ENCODE data around the gene CADPS2. TPM values are rescaled to one million over a fixed set of nuclear protein-coding genes. Genes with fewer than 3 reads are reported as not detected.

Gene CADPS2
- total and polyA plus RNA-seq, 2 donors (not counting 1 experiment from before 2014, with no cell fraction given), result not detected

DNA sequence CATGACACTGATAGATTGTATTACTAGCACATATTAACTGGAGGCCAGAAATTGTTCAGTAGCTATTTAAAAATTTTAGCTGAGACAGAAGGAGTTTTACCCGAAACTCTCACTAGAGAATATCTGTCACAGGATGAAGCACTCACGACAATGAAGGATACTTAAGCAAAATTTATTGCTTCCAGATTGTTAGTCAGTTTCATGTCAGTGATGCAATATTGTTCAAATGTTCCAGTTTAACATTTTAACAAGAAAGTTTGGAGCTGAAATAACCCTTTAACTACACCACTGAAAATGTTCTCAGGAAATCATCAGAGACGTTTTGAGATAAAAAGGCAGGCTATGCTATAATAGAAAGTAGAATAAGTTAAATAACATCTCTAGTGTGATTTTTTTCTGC lies 15.0 kb upstream of the CADPS2 start:
- Mint-ChIP-seq H3K4me3 (no peak overlapping the region), H3K9me3 (ENCODE audit: insufficient read depth) (no peaks in the 10 kb centered on the region), H3K27ac (no peak overlapping the region), H3K27me3 (no peaks in the 10 kb centered on the region), H3K4me1 (no peaks in the 10 kb centered on the region)
- ChIA-PET POLR2A (no interaction called here), CTCF (no interaction called here)
- Histone ChIP-seq H3K4me3 (ENCODE audit: control extremely low read depth in 1 of 5, extremely low read depth in 1 of 5, insufficient read depth in 1 of 5, low read depth in 2 of 5, low read length in 4 of 5) (no peak overlapping the region), H3K79me2 (ENCODE audit: control insufficient read depth, insufficient read depth, low read length) (no peaks in the 10 kb centered on the region), H3K27ac (ENCODE audit: low read length in 2 of 2) (no peak overlapping the region), H4K20me1 (ENCODE audit: control insufficient read depth, insufficient read depth, low read length, poor library complexity, severe bottlenecking) (no peaks in the 10 kb centered on the region), H3K9ac (ENCODE audit: low read length) (no peak overlapping the region), H2AFZ (ENCODE audit: insufficient read depth, low read depth, low read length, poor library complexity, severe bottlenecking) (no peak overlapping the region), H3K9me3 (ENCODE audit: control extremely low read depth in 1 of 3, control insufficient read depth in 2 of 3, insufficient read depth in 1 of 3, low read length in 2 of 3) (no peaks in the 10 kb centered on the region), H3K4me2 (replicated peaks; ENCODE audit: low read depth, low read length, poor library complexity, severe bottlenecking) (no peak overlapping the region), H3K36me3 (replicated peaks in 1 of 2; ENCODE audit: control extremely low read depth in 1 of 2, control insufficient read depth in 1 of 2, extremely low read depth in 1 of 2, insufficient read depth in 2 of 2, low read length in 1 of 2) (no peaks in the 10 kb centered on the region), H3K4me1 (ENCODE audit: control insufficient read depth in 2 of 2, insufficient read depth in 2 of 2, low read length in 2 of 2) (no peaks in the 10 kb centered on the region), H3K27me3 (replicated peaks in 1 of 4; ENCODE audit: control extremely low read depth in 1 of 4, control insufficient read depth in 3 of 4, insufficient read depth in 4 of 4, low read length in 3 of 4) (no peaks in the 10 kb centered on the region)
- ATAC-seq (ENCODE audit: low read depth) (no peak), DNase-seq (no peak)
- TF ChIP-seq EZH2 (IDR thresholded peaks at IDR 0.05; ENCODE audit: borderline replicate concordance, insufficient read depth, low read depth, low read length, poor library complexity, severe bottlenecking) (no peak), CTCF (IDR thresholded peaks at IDR 0.05) (no peak)
- intact Hi-C loops (cut with micrococcal nuclease), result no loop called here
- no CpG with 5 or more reads among the region's 3 CpGs for WGBS (ENCODE audit: insufficient coverage)

GRCh38 chr7:122896509-122896908 lies 10.2 kb upstream of the CADPS2 start:
- Histone ChIP-seq H3K79me2 (ENCODE audit: control insufficient read depth, insufficient read depth, low read length) (no peaks in the 10 kb centered on the region), H3K27ac (ENCODE audit: low read length in 2 of 2) (no peak overlapping the region), H3K4me1 (ENCODE audit: control insufficient read depth in 2 of 2, insufficient read depth in 2 of 2, low read length in 2 of 2) (no peaks in the 10 kb centered on the region), H2AFZ (ENCODE audit: insufficient read depth, low read depth, low read length, poor library complexity, severe bottlenecking) (no peak overlapping the region), H3K36me3 (replicated peaks in 1 of 2; ENCODE audit: control extremely low read depth in 1 of 2, control insufficient read depth in 1 of 2, extremely low read depth in 1 of 2, insufficient read depth in 2 of 2, low read length in 1 of 2) (no peaks in the 10 kb centered on the region), H3K9ac (ENCODE audit: low read length) (no peak overlapping the region), H3K4me2 (replicated peaks; ENCODE audit: low read depth, low read length, poor library complexity, severe bottlenecking) (no peak overlapping the region), H3K27me3 (replicated peaks in 1 of 4; ENCODE audit: control extremely low read depth in 1 of 4, control insufficient read depth in 3 of 4, insufficient read depth in 4 of 4, low read length in 3 of 4) (no peaks in the 10 kb centered on the region), H4K20me1 (ENCODE audit: control insufficient read depth, insufficient read depth, low read length, poor library complexity, severe bottlenecking) (no peaks in the 10 kb centered on the region), H3K4me3 (ENCODE audit: control extremely low read depth in 1 of 5, extremely low read depth in 1 of 5, insufficient read depth in 1 of 5, low read depth in 2 of 5, low read length in 4 of 5) (no peak overlapping the region), H3K9me3 (ENCODE audit: control extremely low read depth in 1 of 3, control insufficient read depth in 2 of 3, insufficient read depth in 1 of 3, low read length in 2 of 3) (no peaks in the 10 kb centered on the region)
- H3K27ac Mint-ChIP-seq, result no peak overlapping the region
- no peak overlapping the region for H3K4me3 Mint-ChIP-seq
- H3K27me3 Mint-ChIP-seq, result no peaks in the 10 kb centered on the region
- ChIA-PET CTCF (no interaction called here), POLR2A (no interaction called here)
- H3K9me3 Mint-ChIP-seq (ENCODE audit: insufficient read depth), result peaks cover 3% of the 10 kb centered on the region
- ATAC-seq (ENCODE audit: low read depth) (no peak), DNase-seq (no peak)
- TF ChIP-seq CTCF (IDR thresholded peaks at IDR 0.05), result no peak
- no peak for TF ChIP-seq EZH2 (IDR thresholded peaks at IDR 0.05; ENCODE audit: borderline replicate concordance, insufficient read depth, low read depth, low read length, poor library complexity, severe bottlenecking)
- no peaks in the 10 kb centered on the region for H3K4me1 Mint-ChIP-seq
- intact Hi-C loops (cut with micrococcal nuclease), result no loop called here
- WGBS (ENCODE audit: insufficient coverage), result no CpG with 5 or more reads among the region's 2 CpGs
